Memory B cell (primary cell): ENCODE measurements around the gene C1QTNF7.

ENCODE experiments used
- ATAC-seq: fragments of 150-1000 bp; cut with Tn5 transposase; 2 replicates; pipeline ENCODE4 v1.10.0; 2021; ENCODE audit warnings: low read depth, mild to moderate bottlenecking, moderate library complexity
- DNase-seq, 2 donors: peaks; one replicate each; pipeline ENCODE4 v3.0.0; 2022; ENCODE audit warnings: low spot score in 2 of 2
- H3K27ac Mint-ChIP-seq: one replicate; pipeline ENCODE4 v1.8.0; 2022; ENCODE audit warnings: mild to moderate bottlenecking, moderate library complexity, mixed read lengths
- H3K27me3 Mint-ChIP-seq: one replicate; pipeline ENCODE4 v1.8.0; 2022; ENCODE audit warnings: mixed read lengths
- H3K36me3 Mint-ChIP-seq: one replicate; pipeline ENCODE4 v1.8.0; 2022; ENCODE audit warnings: mild to moderate bottlenecking, mixed read lengths
- H3K4me1 Mint-ChIP-seq: one replicate; pipeline ENCODE4 v1.8.0; 2022; ENCODE audit warnings: mixed read lengths
- H3K4me3 Mint-ChIP-seq: one replicate; pipeline ENCODE4 v1.8.0; 2022; ENCODE audit warnings: mild to moderate bottlenecking, moderate library complexity, mixed read lengths
- H3K9me3 Mint-ChIP-seq: one replicate; pipeline ENCODE4 v1.8.0; 2022; ENCODE audit warnings: mixed read lengths

The C1QTNF7 gene

GRCh38 chr4:15457406-15458201 is 29.8 kb downstream of the C1QTNF7 start:
- H3K27me3 Mint-ChIP-seq = peaks cover 2% of the 10 kb centered on the region
- peak overlapping the region; percentile 68 for H3K4me3 Mint-ChIP-seq
- ATAC-seq = peak; percentile 100
- peak overlapping the region; percentile 33 for H3K27ac Mint-ChIP-seq
- peaks cover 17% of the 10 kb centered on the region for H3K4me1 Mint-ChIP-seq
- DNase-seq = peak; percentile 36 to 53
- no peaks in the 10 kb centered on the region for H3K9me3 Mint-ChIP-seq
- H3K36me3 Mint-ChIP-seq = peaks cover 2% of the 10 kb centered on the region

- no peak for ATAC-seq
- H3K4me3 Mint-ChIP-seq = no peak overlapping the region
- no peak for DNase-seq
- peaks cover 17% of the 10 kb centered on the region for H3K4me1 Mint-ChIP-seq
- H3K36me3 Mint-ChIP-seq = peaks cover 2% of the 10 kb centered on the region
- H3K27ac Mint-ChIP-seq = no peak overlapping the region
- H3K9me3 Mint-ChIP-seq = no peaks in the 10 kb centered on the region
- peaks cover 2% of the 10 kb centered on the region for H3K27me3 Mint-ChIP-seq
Measured at GRCh38 chr4:15458616-15459015, 30.8 kb downstream of the C1QTNF7 start.

GRCh38 chr4:15459706-15460105 is 31.9 kb downstream of the C1QTNF7 start:
- DNase-seq (no peak), ATAC-seq (no peak)
- H3K36me3 Mint-ChIP-seq = peaks cover 2% of the 10 kb centered on the region
- peaks cover 17% of the 10 kb centered on the region for H3K4me1 Mint-ChIP-seq
- H3K27ac Mint-ChIP-seq = no peak overlapping the region
- peaks cover 2% of the 10 kb centered on the region for H3K27me3 Mint-ChIP-seq
- H3K9me3 Mint-ChIP-seq = no peaks in the 10 kb centered on the region
- no peak overlapping the region for H3K4me3 Mint-ChIP-seq

GRCh38 chr4:15466596-15466995 is 38.8 kb downstream of the C1QTNF7 start:
- Mint-ChIP-seq H3K9me3 (no peaks in the 10 kb centered on the region), H3K36me3 (peaks cover 2% of the 10 kb centered on the region), H3K4me3 (no peak overlapping the region), H3K4me1 (peaks cover 13% of the 10 kb centered on the region), H3K27me3 (peaks cover 15% of the 10 kb centered on the region), H3K27ac (no peak overlapping the region)
- ATAC-seq (no peak), DNase-seq (no peak)

DNA sequence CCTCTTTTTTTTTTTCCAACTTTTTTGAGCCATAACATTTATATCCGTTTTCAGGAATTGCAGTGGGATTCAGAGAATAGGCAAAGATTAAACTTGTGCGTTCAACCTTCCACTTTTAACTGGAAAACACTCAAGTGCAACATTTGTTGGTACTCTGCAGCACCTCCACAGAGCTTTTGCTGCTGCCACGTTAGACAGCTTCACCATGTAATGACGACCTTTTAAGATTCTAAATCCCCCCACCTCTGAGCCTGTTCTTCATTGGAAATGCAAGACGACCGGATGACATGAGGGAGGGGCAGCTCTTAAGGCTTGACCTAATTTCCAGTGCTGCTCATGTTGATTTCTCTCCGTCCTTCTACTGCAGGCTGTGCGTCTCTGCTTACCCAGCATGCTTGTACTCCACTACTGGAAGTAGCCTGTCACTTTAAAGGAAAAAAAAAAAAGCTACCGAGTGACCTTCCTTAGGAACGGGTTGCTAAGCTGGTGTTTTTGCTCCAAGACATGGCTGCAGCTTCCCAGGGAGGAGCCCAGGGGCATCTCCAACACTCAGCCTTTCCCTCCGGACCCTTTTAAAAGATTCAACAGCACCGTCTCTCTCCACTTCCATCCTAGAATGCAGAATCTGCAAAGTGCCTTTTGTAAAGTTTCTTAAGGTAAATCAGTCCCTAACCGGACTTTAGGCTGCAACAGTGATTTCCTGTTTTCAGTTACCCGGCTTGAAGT is 41.7 kb downstream of the C1QTNF7 start, which contains the start of gene CC2D2A:
Gene CC2D2A, plus strand, starts transcription at position 481 of the 726 bp plus-strand sequence. CDS start 6,051 bp downstream, outside the sequence.
- Mint-ChIP-seq H3K27me3 (peaks cover 15% of the 10 kb centered on the region), H3K36me3 (no peaks in the 10 kb centered on the region), H3K27ac (no peak within 1 kb of the TSS), H3K9me3 (no peaks in the 10 kb centered on the region), H3K4me3 (peak within 1 kb of the TSS; percentile 49), H3K4me1 (peaks cover 13% of the 10 kb centered on the region)
- ATAC-seq (no peak), DNase-seq (no peak)

- Mint-ChIP-seq H3K27ac (no peak overlapping the region), H3K4me3 (peak overlapping the region; percentile 49), H3K36me3 (peaks cover 1% of the 10 kb centered on the region), H3K27me3 (peaks cover 15% of the 10 kb centered on the region), H3K9me3 (no peaks in the 10 kb centered on the region), H3K4me1 (peaks cover 13% of the 10 kb centered on the region)
- ATAC-seq (no peak), DNase-seq (no peak)
Measured at GRCh38 chr4:15470128-15470475, 42.3 kb downstream of the C1QTNF7 start.

- Mint-ChIP-seq H3K36me3 (peaks cover 1% of the 10 kb centered on the region), H3K27me3 (peaks cover 2% of the 10 kb centered on the region), H3K4me1 (no peaks in the 10 kb centered on the region), H3K4me3 (no peak overlapping the region), H3K27ac (no peak overlapping the region), H3K9me3 (no peaks in the 10 kb centered on the region)
- DNase-seq (no peak), ATAC-seq (no peak)
Measured at GRCh38 chr4:15476396-15476795, 48.6 kb downstream of the C1QTNF7 start.

DNA sequence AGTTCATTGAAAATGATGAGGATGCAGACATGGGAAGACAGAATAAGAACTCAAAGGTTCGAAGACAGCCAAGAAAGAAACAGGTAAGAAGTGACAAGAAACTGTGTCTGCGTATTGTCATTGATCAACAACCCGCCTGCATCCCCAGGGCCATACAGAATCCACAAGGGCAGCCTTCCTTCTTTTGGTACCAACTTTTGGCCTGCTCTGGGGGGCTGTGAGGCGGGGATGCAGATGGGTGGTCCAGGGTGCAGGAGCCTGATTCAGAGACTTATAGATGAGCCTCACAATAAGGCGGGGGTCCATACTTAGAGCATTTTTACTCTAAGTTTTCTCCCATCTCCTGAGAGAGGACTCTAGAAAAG is 50.9 kb downstream of the C1QTNF7 start:
- DNase-seq = no peak

GRCh38 chr4:15479089-15479912 is 51.5 kb downstream of the C1QTNF7 start:
- ATAC-seq (no peak), DNase-seq (no peak)
- Mint-ChIP-seq H3K4me1 (no peaks in the 10 kb centered on the region), H3K4me3 (no peak overlapping the region), H3K27me3 (peaks cover 4% of the 10 kb centered on the region), H3K27ac (no peak overlapping the region), H3K9me3 (peaks cover 2% of the 10 kb centered on the region), H3K36me3 (peaks cover 5% of the 10 kb centered on the region)

More for the DNA sequence above, 50.9 kb downstream of the C1QTNF7 start:
- Mint-ChIP-seq H3K4me1 (no peaks in the 10 kb centered on the region), H3K4me3 (no peak overlapping the region), H3K27ac (no peak overlapping the region), H3K36me3 (peaks cover 1% of the 10 kb centered on the region), H3K9me3 (no peaks in the 10 kb centered on the region), H3K27me3 (peaks cover 2% of the 10 kb centered on the region)
- ATAC-seq = no peak

GRCh38 chr4:15479913-15480185 is 52.0 kb downstream of the C1QTNF7 start:
- Mint-ChIP-seq H3K27me3 (peaks cover 4% of the 10 kb centered on the region), H3K36me3 (peaks cover 4% of the 10 kb centered on the region), H3K27ac (no peak overlapping the region), H3K9me3 (peaks cover 2% of the 10 kb centered on the region), H3K4me3 (no peak overlapping the region), H3K4me1 (no peaks in the 10 kb centered on the region)
- DNase-seq (no peak), ATAC-seq (no peak)

DNA sequence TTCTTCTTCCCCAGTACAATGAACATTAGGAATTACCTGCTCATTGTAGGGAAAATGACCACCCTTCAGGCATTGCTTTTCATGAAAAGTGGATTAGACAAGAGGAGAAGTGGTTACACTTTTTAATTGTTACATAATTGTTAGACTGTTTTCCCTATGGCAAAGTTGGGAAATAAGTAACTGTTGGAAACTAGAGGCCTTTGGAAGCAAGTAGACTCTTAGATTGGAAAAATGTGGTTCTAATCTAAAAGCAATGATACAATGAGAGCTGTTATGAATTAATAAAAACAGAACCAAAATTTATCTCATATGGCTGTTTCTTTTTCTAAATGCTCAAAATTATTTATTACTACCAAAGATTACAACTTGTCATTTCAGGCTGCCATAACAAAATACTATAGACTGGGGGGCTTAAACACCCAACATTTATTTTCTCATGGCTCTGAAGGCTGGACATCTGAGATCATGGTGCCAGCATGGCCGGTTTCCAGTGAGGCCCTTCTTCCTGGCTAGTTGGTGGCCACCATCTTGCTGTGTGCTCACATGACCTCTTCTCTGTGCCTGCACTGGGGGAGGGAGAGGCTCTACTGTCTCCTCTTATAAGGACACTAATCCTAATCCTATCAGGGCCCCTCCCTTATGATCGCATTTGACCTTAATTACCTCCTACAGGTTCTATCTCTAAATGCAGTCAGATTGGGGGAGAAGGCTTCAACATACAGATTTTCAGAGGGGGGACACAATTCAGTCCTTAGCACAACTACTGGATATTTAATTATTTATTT is 54.3 kb downstream of the C1QTNF7 start:
- Mint-ChIP-seq H3K4me1 (no peaks in the 10 kb centered on the region), H3K27me3 (peaks cover 4% of the 10 kb centered on the region), H3K4me3 (no peak overlapping the region), H3K27ac (no peak overlapping the region), H3K36me3 (peaks cover 4% of the 10 kb centered on the region), H3K9me3 (peaks cover 11% of the 10 kb centered on the region)
- ATAC-seq (no peak), DNase-seq (no peak)

GRCh38 chr4:15482842-15483241 is 55.0 kb downstream of the C1QTNF7 start:
- DNase-seq = no peak
- ATAC-seq = no peak
- H3K4me3 Mint-ChIP-seq = no peak overlapping the region
- peaks cover 4% of the 10 kb centered on the region for H3K36me3 Mint-ChIP-seq
- H3K4me1 Mint-ChIP-seq = no peaks in the 10 kb centered on the region
- peaks cover 13% of the 10 kb centered on the region for H3K9me3 Mint-ChIP-seq
- H3K27me3 Mint-ChIP-seq = peaks cover 4% of the 10 kb centered on the region
- no peak overlapping the region for H3K27ac Mint-ChIP-seq

- peaks cover 2% of the 10 kb centered on the region for H3K27me3 Mint-ChIP-seq
- H3K36me3 Mint-ChIP-seq = peaks cover 18% of the 10 kb centered on the region
- H3K4me1 Mint-ChIP-seq = no peaks in the 10 kb centered on the region
- no peak overlapping the region for H3K4me3 Mint-ChIP-seq
- H3K27ac Mint-ChIP-seq = no peak overlapping the region
- peaks cover 22% of the 10 kb centered on the region for H3K9me3 Mint-ChIP-seq
- DNase-seq = no peak
- ATAC-seq = no peak
Measured at GRCh38 chr4:15488136-15488535, 60.3 kb downstream of the C1QTNF7 start.
